Thyroid gland (tissue), 4 donors: ENCODE results near the gene COX4I2. TPM values are rescaled to one million over a fixed set of nuclear protein-coding genes. Genes with fewer than 3 reads are reported as not detected.
"Not testable (repeated sequence)": the region's sequence is repeated elsewhere in the genome, so short reads cannot be mapped to it uniquely, and the experiment has no call there.

Experiments used
- DNase-seq, 2 donors: peaks; one replicate each; pipeline ENCODE4 v3.0.0-alpha.2; 2019
- H3K27ac ChIP-seq, 3 donors: fragments of 200-600 bp; sonication (generic); 1 replicate in 2 of 3; 2 replicates in 1 of 3; pipeline ENCODE4 v1.5.1; 2016 to 2019; ENCODE audit warnings: mild to moderate bottlenecking in 1 of 3, moderate library complexity in 1 of 3
- H3K27me3 ChIP-seq: fragments of 200-600 bp; sonication (generic); one replicate; pipeline ENCODE4 v1.5.1; 2019
- H3K36me3 ChIP-seq, 2 donors: fragments of 200-600 bp; sonication (generic); one replicate each; pipeline ENCODE4 v1.5.1; 2016 to 2019
- H3K4me1 ChIP-seq, 2 donors: fragments of 200-600 bp; sonication (generic); one replicate each; pipeline ENCODE4 v1.5.1; 2017 to 2019
- H3K4me3 ChIP-seq, 3 donors: fragments of 200-600 bp; sonication (generic); replicated peaks in 1 of 3; 1 replicate in 2 of 3; 2 replicates in 1 of 3; pipeline ENCODE4 v1.5.1; 2016; ENCODE audit warnings: mild to moderate bottlenecking in 1 of 3
- H3K9me3 ChIP-seq: fragments of 200-600 bp; sonication (generic); one replicate; pipeline ENCODE4 v1.5.1; 2017
- CTCF ChIP-seq, 6 experiments: fragments of 200-600 bp in 3 of 6; fragments of 450-650 bp in 3 of 6; sonication (generic) in 3 of 6; IDR thresholded peaks; one replicate each; pipeline ENCODE4 v1.5.1; 2016 to 2019; ENCODE audit warnings: antibody characterized with exemption in 6 of 6, mild to moderate bottlenecking in 2 of 6, inconsistent platforms in 1 of 6, moderate library complexity in 1 of 6
- POLR2A ChIP-seq, 2 donors: fragments of 450-650 bp; IDR thresholded peaks; one replicate each; pipeline ENCODE4 v1.6.1; 2017; ENCODE audit warnings: antibody characterized with exemption in 2 of 2, mild to moderate bottlenecking in 2 of 2, moderate library complexity in 1 of 2
- WGBS, 2 donors: methylation state at CpG; one replicate each; pipeline ENCODE4 v1.1.5; 2017; 5-methylcytosine and 5-hydroxymethylcytosine counted together
- intact Hi-C: fragments of 100-400 bp; cut with DNase I; formaldehyde crosslinking; loops from one replicate; pipeline ENCODE4 v1.15.1; 2023
- total RNA-seq, 4 donors: library from RNA; depleted of rRNA; stranded (reverse); fragments of >200 nt; gene quantifications; one replicate each; pipeline ENCODE4 v1.2.3, GENCODE V29; 2016

Gene COX4I2
- total RNA-seq, 4 donors from 2014 or later = 1.1 to 4.8 (median 3.4) TPM

- Histone ChIP-seq H3K36me3 (peaks cover 8 to 19% of the 10 kb centered on the region in 2 donors), H3K27ac (peak overlapping the region; percentile 80 to 90 (median 86)), H3K4me1 (peaks cover 65 to 91% of the 10 kb centered on the region in 2 donors), H3K4me3 (no peak overlapping the region), H3K9me3 (no peaks in the 10 kb centered on the region), H3K27me3 (no peaks in the 10 kb centered on the region)
- TF ChIP-seq POLR2A (IDR thresholded peaks at IDR 0.05) (no peak), CTCF (IDR thresholded peaks at IDR 0.05) (no peak)
- WGBS, 2 donors = 94 to 98% methylated on average over 10 of the region's 10 CpGs
- no peak for DNase-seq
- intact Hi-C loops = no loop called here
Measured at GRCh38 chr20:31665753-31666152, 28.0 kb downstream of the COX4I2 start.

GRCh38 chr20:31666258-31667042 is 28.7 kb downstream of the COX4I2 start:
- H3K4me1 ChIP-seq = peaks cover 72 to 95% of the 10 kb centered on the region in 2 donors
- no peak for TF ChIP-seq POLR2A (IDR thresholded peaks at IDR 0.05)
- no peak for TF ChIP-seq CTCF (IDR thresholded peaks at IDR 0.05)
- 64 to 79% methylated on average over 7 of the region's 7 CpGs for WGBS, 2 donors
- peak; percentile 13 to 26 for DNase-seq
- H3K27me3 ChIP-seq = no peaks in the 10 kb centered on the region
- H3K9me3 ChIP-seq = no peaks in the 10 kb centered on the region
- H3K27ac ChIP-seq = peak overlapping the region; percentile 16 to 90 (median 80)
- H3K4me3 ChIP-seq = no peak overlapping the region
- intact Hi-C loops = no loop called here
- H3K36me3 ChIP-seq = peaks cover 8 to 19% of the 10 kb centered on the region in 2 donors

GRCh38 chr20:31667315-31668285 is 29.9 kb downstream of the COX4I2 start:
- Histone ChIP-seq H3K4me3 (no peak overlapping the region), H3K4me1 (peaks cover 81 to 96% of the 10 kb centered on the region in 2 donors), H3K27me3 (no peaks in the 10 kb centered on the region), H3K36me3 (peaks cover 8 to 19% of the 10 kb centered on the region in 2 donors), H3K9me3 (no peaks in the 10 kb centered on the region), H3K27ac (peak overlapping the region; percentile 75 to 90 (median 80))
- DNase-seq = peak; percentile 69 to 72
- 63 to 66% methylated on average over 15 of the region's 15 CpGs for WGBS, 2 donors
- intact Hi-C loops = no loop called here
- TF ChIP-seq CTCF (IDR thresholded peaks at IDR 0.05) (no peak), POLR2A (IDR thresholded peaks at IDR 0.05) (peak in 1 of 2 donors; percentile 18)

- DNase-seq, intact Hi-C loops, H3K9me3 ChIP-seq, H3K4me3 ChIP-seq, H3K27me3 ChIP-seq: not testable (repeated sequence)
- Histone ChIP-seq H3K4me1 (peaks cover 86 to 100% of the 10 kb centered on the region in 2 donors), H3K27ac (peak overlapping the region; percentile 30 to 90 (median 80)), H3K36me3 (peaks cover 8 to 19% of the 10 kb centered on the region in 2 donors)
- WGBS, 2 donors = 96 to 98% methylated on average over 2 of the region's 2 CpGs
Measured at GRCh38 chr20:31668944-31669343, 31.2 kb downstream of the COX4I2 start.

GRCh38 chr20:31669876-31670275 is 32.2 kb downstream of the COX4I2 start:
- no peaks in the 10 kb centered on the region for H3K27me3 ChIP-seq
- no peak for DNase-seq
- peaks cover 86 to 100% of the 10 kb centered on the region in 2 donors for H3K4me1 ChIP-seq
- 43 to 49% methylated on average over 3 of the region's 3 CpGs for WGBS, 2 donors
- H3K9me3 ChIP-seq = no peaks in the 10 kb centered on the region
- TF ChIP-seq POLR2A (IDR thresholded peaks at IDR 0.05) (no peak), CTCF (IDR thresholded peaks at IDR 0.05) (no peak)
- intact Hi-C loops = no loop called here
- H3K36me3 ChIP-seq = peaks cover 8 to 16% of the 10 kb centered on the region in 2 donors
- peak overlapping the region; percentile 70 to 90 (median 80) for H3K27ac ChIP-seq
- H3K4me3 ChIP-seq = no peak overlapping the region
